Measurements from ENCODE around the gene CPXM2. TPM values are rescaled to one million over a fixed set of nuclear protein-coding genes. Genes with fewer than 3 reads are reported as not detected.
A peak's percentile ranks its signal among the peaks of the same experiment; 100 is the strongest.

Gene CPXM2
- total and polyA plus RNA-seq, 2 donors (not counting 1 experiment from before 2014, with no cell fraction given): not detected

DNA sequence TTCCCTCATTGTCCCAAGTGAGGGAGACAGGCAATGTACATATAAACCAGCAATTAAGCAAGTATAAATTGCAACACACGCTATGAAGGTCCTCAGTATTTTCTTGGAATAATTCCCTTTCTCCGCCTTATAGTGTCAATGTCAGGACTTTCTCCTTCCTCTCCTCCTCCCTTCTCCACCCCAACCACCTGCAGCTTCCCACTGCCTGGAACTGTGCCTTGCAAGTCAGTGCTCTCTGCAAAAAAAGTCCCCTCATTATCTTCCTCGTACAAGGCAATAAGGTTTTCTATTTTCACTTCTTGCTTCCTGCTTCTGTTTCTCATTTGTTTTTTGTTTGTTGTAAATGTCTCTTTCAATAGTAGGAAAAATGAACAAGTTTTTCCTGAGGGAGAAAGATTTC, 113.7 kb downstream of the CPXM2 start:
- H3K27ac ChIP-seq (ENCODE audit: low read length in 2 of 2): no peak overlapping the region
- no peaks in the 10 kb centered on the region for H3K79me2 ChIP-seq (ENCODE audit: control insufficient read depth, insufficient read depth, low read length)
- no peak for DNase-seq
- intact Hi-C loops (cut with micrococcal nuclease): no loop called here
- H2AFZ ChIP-seq (ENCODE audit: insufficient read depth, low read depth, low read length, poor library complexity, severe bottlenecking): no peak overlapping the region
- H3K27ac Mint-ChIP-seq: no peak overlapping the region
- H4K20me1 ChIP-seq (ENCODE audit: control insufficient read depth, insufficient read depth, low read length, poor library complexity, severe bottlenecking): no peaks in the 10 kb centered on the region
- no peak overlapping the region for H3K4me3 Mint-ChIP-seq
- no peak overlapping the region for H3K4me2 ChIP-seq (replicated peaks; ENCODE audit: low read depth, low read length, poor library complexity, severe bottlenecking)
- H3K9me3 Mint-ChIP-seq (ENCODE audit: insufficient read depth): no peaks in the 10 kb centered on the region
- H3K9ac ChIP-seq (ENCODE audit: low read length): no peak overlapping the region
- H3K4me1 ChIP-seq (ENCODE audit: control insufficient read depth in 2 of 2, insufficient read depth in 2 of 2, low read length in 2 of 2): no peaks in the 10 kb centered on the region
- H3K4me3 ChIP-seq (ENCODE audit: control extremely low read depth in 1 of 5, extremely low read depth in 1 of 5, insufficient read depth in 1 of 5, low read depth in 2 of 5, low read length in 4 of 5): no peak overlapping the region
- ChIA-PET CTCF (no interaction called here), POLR2A (no interaction called here)
- peaks cover 0 to 7% (median 3%) of the 10 kb centered on the region in 4 experiments for H3K27me3 ChIP-seq (replicated peaks in 1 of 4; ENCODE audit: control extremely low read depth in 1 of 4, control insufficient read depth in 3 of 4, insufficient read depth in 4 of 4, low read length in 3 of 4)
- ATAC-seq (ENCODE audit: low read depth): no peak
- TF ChIP-seq CTCF (IDR thresholded peaks at IDR 0.05) (no peak), EZH2 (IDR thresholded peaks at IDR 0.05; ENCODE audit: borderline replicate concordance, insufficient read depth, low read depth, low read length, poor library complexity, severe bottlenecking) (no peak)
- peaks cover under 1 to 5% (median 5%) of the 10 kb centered on the region in 3 donors for H3K9me3 ChIP-seq (ENCODE audit: control extremely low read depth in 1 of 3, control insufficient read depth in 2 of 3, insufficient read depth in 1 of 3, low read length in 2 of 3)
- H3K4me1 Mint-ChIP-seq: no peaks in the 10 kb centered on the region
- H3K27me3 Mint-ChIP-seq: peaks cover 50% of the 10 kb centered on the region
- no peaks in the 10 kb centered on the region for H3K36me3 ChIP-seq (replicated peaks in 1 of 2; ENCODE audit: control extremely low read depth in 1 of 2, control insufficient read depth in 1 of 2, extremely low read depth in 1 of 2, insufficient read depth in 2 of 2, low read length in 1 of 2)
- 94% methylated on average over 2 of the region's 3 CpGs for WGBS (ENCODE audit: insufficient coverage)

DNA sequence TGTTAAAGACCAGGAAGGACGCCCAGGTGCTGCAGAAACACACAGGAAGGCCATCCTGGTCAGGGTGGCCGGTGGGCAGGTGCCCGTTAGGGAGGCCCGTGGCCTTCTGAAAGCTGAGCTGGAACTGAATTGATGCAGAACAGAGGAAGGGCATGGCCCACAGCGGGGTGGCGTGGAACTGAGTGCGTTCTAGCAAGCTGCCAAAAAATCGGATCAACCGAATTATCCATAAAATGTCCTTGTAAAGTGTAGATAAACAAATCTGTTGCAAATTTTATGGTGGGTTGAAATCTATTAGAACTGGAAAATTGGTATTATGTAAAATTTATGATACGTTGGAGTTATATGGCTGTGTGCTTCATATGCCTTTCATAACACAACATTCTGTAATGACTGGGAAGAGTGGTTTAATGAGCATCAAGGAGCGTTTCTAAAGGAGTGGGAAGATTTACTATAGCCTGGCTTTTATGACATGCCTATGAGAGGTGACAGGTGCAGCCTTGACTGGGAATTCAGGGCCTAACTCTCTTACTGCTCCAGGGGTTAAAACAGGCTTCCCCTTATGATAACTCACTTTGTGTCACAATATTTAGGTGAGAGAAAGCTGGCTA, 117.4 kb downstream of the CPXM2 start:
- Mint-ChIP-seq H3K27ac (peak overlapping the region; percentile 41), H3K27me3 (peaks cover 21% of the 10 kb centered on the region), H3K9me3 (ENCODE audit: insufficient read depth) (no peaks in the 10 kb centered on the region), H3K4me3 (no peak overlapping the region), H3K4me1 (no peaks in the 10 kb centered on the region)
- H3K9me3 ChIP-seq (ENCODE audit: control extremely low read depth in 1 of 3, control insufficient read depth in 2 of 3, insufficient read depth in 1 of 3, low read length in 2 of 3): peaks cover 1 to 9% (median 9%) of the 10 kb centered on the region in 3 donors
- no peak overlapping the region for H2AFZ ChIP-seq (ENCODE audit: insufficient read depth, low read depth, low read length, poor library complexity, severe bottlenecking)
- H3K27me3 ChIP-seq (replicated peaks in 1 of 4; ENCODE audit: control extremely low read depth in 1 of 4, control insufficient read depth in 3 of 4, insufficient read depth in 4 of 4, low read length in 3 of 4): peaks cover 0 to 7% (median 0%) of the 10 kb centered on the region in 4 experiments
- no peak overlapping the region for H3K27ac ChIP-seq (ENCODE audit: low read length in 2 of 2)
- no peaks in the 10 kb centered on the region for H3K4me1 ChIP-seq (ENCODE audit: control insufficient read depth in 2 of 2, insufficient read depth in 2 of 2, low read length in 2 of 2)
- intact Hi-C loops (cut with micrococcal nuclease): no loop called here
- H4K20me1 ChIP-seq (ENCODE audit: control insufficient read depth, insufficient read depth, low read length, poor library complexity, severe bottlenecking): no peaks in the 10 kb centered on the region
- no peak for TF ChIP-seq EZH2 (IDR thresholded peaks at IDR 0.05; ENCODE audit: borderline replicate concordance, insufficient read depth, low read depth, low read length, poor library complexity, severe bottlenecking)
- no peak for TF ChIP-seq CTCF (IDR thresholded peaks at IDR 0.05)
- POLR2A ChIA-PET: no interaction called here
- ATAC-seq (ENCODE audit: low read depth): no peak
- H3K4me2 ChIP-seq (replicated peaks; ENCODE audit: low read depth, low read length, poor library complexity, severe bottlenecking): no peak overlapping the region
- DNase-seq: no peak
- no peaks in the 10 kb centered on the region for H3K79me2 ChIP-seq (ENCODE audit: control insufficient read depth, insufficient read depth, low read length)
- no peak overlapping the region for H3K4me3 ChIP-seq (ENCODE audit: control extremely low read depth in 1 of 5, extremely low read depth in 1 of 5, insufficient read depth in 1 of 5, low read depth in 2 of 5, low read length in 4 of 5)
- no peak overlapping the region for H3K9ac ChIP-seq (ENCODE audit: low read length)
- no peaks in the 10 kb centered on the region for H3K36me3 ChIP-seq (replicated peaks in 1 of 2; ENCODE audit: control extremely low read depth in 1 of 2, control insufficient read depth in 1 of 2, extremely low read depth in 1 of 2, insufficient read depth in 2 of 2, low read length in 1 of 2)
- CTCF ChIA-PET: no interaction called here
- WGBS (ENCODE audit: insufficient coverage): 82% methylated on average over 9 of the region's 11 CpGs
